GM10266 (cell line): ENCODE results near the gene TP53INP2.
"Not testable (repeated sequence)": the region's sequence is repeated elsewhere in the genome, so short reads cannot be mapped to it uniquely, and the experiment has no call there.

Source experiments
- DNase-seq: peaks from one replicate; pipeline ENCODE4 v3.0.0; 2012; ENCODE audit errors: extremely low spot score
- CTCF ChIP-seq: IDR thresholded peaks from 2 replicates; pipeline ENCODE4 v1.5.1; 2012; ENCODE audit warnings: mild to moderate bottlenecking, low read depth; ENCODE audit not compliant: control insufficient read depth, insufficient read depth; ENCODE audit errors: missing control alignments

TP53INP2 gene

GRCh38 chr20:34711813-34712430 lies 7.8 kb downstream of the TP53INP2 start:
- DNase-seq: no peak
- TF ChIP-seq CTCF: no peak

GRCh38 chr20:34712525-34713192 lies 8.5 kb downstream of the TP53INP2 start:
- DNase-seq: no peak
- TF ChIP-seq CTCF: no peak

- no peak for DNase-seq
- no peak for TF ChIP-seq CTCF
These were observed 9.2 kb downstream of the TP53INP2 start for GRCh38 chr20:34713194-34713943.

GRCh38 chr20:34713944-34714515 lies 9.9 kb downstream of the TP53INP2 start:
- not testable (repeated sequence) for DNase-seq

GRCh38 chr20:34715384-34715783 lies 11.2 kb downstream of the TP53INP2 start:
- TF ChIP-seq CTCF: no peak
- DNase-seq: no peak

GRCh38 chr20:34716921-34717229 lies 12.7 kb downstream of the TP53INP2 start:
- no peak for TF ChIP-seq CTCF
- no peak for DNase-seq

- no peak for TF ChIP-seq CTCF
- no peak for DNase-seq
These were observed 13.3 kb downstream of the TP53INP2 start for GRCh38 chr20:34717230-34718095.

- peak; percentile 64 for DNase-seq
These were observed 15.3 kb downstream of the TP53INP2 start for GRCh38 chr20:34719242-34720017.
